AG09319 (cell line): ENCODE data around the gene KRT86.

Experiments
- DNase-seq: peaks from one replicate; pipeline ENCODE4 v3.0.0-alpha.2; 2010; ENCODE audit warnings: low read depth; ENCODE audit errors: extremely low read depth
- CTCF ChIP-seq: IDR thresholded peaks from 2 replicates; pipeline ENCODE4 v1.5.1; 2011; ENCODE audit warnings: low read depth, mild to moderate bottlenecking, inconsistent platforms, low read length, moderate library complexity

The KRT86 gene

GRCh38 chr12:52332381-52332780 is 57.9 kb downstream of the KRT86 start:
- no peak for DNase-seq
- TF ChIP-seq CTCF, result no peak

- TF ChIP-seq CTCF, result no peak
- no peak for DNase-seq
These were observed 58.9 kb downstream of the KRT86 start for GRCh38 chr12:52333321-52333720.

DNA sequence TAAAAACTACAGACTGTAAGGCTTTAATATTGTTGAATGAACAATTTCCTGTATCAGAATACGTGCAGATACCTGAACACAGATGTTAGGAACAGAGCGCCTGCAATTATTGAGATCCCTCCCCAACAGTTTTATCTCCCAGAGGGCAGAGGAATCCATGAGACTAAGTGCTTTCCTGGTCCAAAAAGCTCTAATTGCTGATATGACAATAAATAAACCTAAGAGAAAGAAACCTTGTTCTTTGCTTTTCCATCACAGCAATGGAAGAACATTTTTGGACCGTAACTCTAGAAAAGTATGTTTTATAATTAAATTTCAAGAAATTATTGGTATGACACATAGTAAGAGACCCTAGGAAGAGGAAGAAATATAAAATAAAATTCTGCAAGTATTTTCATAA is 59.7 kb downstream of the KRT86 start:
- TF ChIP-seq CTCF, result no peak

DNA sequence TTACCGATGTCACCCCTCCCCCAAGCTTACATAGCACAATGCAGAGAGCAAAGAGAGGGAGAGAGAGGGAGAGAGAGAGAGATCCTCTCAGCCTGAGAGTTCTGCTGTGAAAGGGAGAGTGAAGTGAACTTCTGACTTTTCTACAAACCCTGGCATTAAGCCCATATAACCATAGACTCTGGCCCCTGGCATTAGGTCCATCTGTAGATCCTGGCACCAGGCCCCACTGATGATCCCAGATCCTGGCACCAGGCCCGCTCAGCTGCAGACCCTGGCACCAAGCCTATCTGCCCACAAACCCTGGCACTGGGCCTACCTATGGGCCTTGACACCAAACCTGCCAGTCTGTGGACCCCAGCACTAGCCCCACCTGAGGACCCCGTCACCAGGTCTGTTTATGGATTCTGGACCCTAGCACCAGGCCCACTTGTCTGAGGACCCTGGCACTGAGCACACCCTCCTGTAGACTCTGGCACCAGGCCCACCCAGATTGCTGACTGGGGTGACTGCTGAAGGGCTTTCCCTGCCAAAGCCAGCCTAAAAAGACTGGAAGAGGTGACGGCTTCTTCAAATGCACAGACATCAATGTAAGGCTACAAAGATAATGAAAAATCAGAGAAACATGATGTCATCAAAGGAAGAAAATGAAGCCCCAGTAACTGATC is 61.3 kb downstream of the KRT86 start:
- no peak for TF ChIP-seq CTCF
- no peak for DNase-seq

More for the DNA sequence above, 59.7 kb downstream of the KRT86 start:
- no peak for DNase-seq

GRCh38 chr12:52336641-52337040 is 62.2 kb downstream of the KRT86 start:
- TF ChIP-seq CTCF, result no peak
- no peak for DNase-seq

DNA sequence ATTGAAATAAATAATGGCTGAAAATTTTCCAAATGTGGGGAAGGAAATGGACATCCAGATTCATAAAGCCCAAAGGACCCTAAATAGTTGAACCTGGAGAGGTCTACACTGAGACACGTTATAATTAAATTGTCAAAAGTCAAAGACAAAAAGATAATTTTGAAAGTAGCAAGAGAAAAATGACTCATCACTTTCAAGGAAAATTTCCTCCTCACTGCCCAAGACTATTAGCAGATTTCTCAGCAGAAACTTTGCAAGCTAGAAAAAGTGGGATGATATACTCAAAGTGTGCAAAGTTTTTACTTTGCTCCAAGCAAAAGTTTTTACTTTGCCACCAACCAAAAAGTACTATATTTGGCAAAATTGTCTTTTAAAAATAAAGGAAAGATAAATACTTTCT is 62.6 kb downstream of the KRT86 start:
- DNase-seq, result no peak
- no peak for TF ChIP-seq CTCF

GRCh38 chr12:52338241-52338960 is 64.0 kb downstream of the KRT86 start:
- no peak for DNase-seq
- no peak for TF ChIP-seq CTCF
